Ovary (tissue), 3 donors: ENCODE measurements around the gene LYPD1.

Source experiments
- POLR2A ChIP-seq: fragments of 450-650 bp; IDR thresholded peaks from one replicate; pipeline ENCODE4 v1.6.1; 2017; ENCODE audit warnings: antibody characterized with exemption, mild to moderate bottlenecking, moderate library complexity
- TF ChIP-seq, protein P1 (sequence below), 3 donors: fragments of 450-650 bp in 2 of 3; fragments of 200-600 bp in 1 of 3; IDR thresholded peaks; one replicate each; pipeline versions ENCODE4 v1.5.1 to v1.8.0; 2016 to 2022; ENCODE audit warnings: antibody characterized with exemption in 3 of 3, mild to moderate bottlenecking in 1 of 3
- donor health status: DM: no; HTN: no; CAD: no.

DNA sequence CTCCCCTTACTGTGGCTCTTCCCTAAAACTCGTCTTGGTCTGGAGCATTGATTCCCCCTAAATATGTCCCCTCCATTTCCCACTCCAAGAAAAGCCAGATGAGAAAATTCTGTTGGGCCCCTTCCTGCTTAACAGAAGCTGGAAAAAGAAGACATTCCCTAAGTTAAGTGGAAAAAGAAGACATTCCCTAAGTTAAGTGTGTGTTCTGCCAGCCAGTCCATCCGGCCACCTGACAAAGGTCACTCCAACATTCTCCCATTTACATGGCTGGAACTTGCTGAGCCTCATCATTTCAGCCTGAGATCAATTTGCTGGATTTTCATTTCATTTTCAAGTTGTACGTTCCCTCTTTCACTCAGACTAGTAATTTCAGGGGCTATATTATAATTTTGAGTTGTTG lies 52.0 kb downstream of the LYPD1 start:
- TF ChIP-seq, protein P1, sequence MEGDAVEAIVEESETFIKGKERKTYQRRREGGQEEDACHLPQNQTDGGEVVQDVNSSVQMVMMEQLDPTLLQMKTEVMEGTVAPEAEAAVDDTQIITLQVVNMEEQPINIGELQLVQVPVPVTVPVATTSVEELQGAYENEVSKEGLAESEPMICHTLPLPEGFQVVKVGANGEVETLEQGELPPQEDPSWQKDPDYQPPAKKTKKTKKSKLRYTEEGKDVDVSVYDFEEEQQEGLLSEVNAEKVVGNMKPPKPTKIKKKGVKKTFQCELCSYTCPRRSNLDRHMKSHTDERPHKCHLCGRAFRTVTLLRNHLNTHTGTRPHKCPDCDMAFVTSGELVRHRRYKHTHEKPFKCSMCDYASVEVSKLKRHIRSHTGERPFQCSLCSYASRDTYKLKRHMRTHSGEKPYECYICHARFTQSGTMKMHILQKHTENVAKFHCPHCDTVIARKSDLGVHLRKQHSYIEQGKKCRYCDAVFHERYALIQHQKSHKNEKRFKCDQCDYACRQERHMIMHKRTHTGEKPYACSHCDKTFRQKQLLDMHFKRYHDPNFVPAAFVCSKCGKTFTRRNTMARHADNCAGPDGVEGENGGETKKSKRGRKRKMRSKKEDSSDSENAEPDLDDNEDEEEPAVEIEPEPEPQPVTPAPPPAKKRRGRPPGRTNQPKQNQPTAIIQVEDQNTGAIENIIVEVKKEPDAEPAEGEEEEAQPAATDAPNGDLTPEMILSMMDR (IDR thresholded peaks at IDR 0.05), result no peak
- no peak for TF ChIP-seq POLR2A
